Measurements from ENCODE around the gene SERGEF. TPM values are rescaled to one million over a fixed set of nuclear protein-coding genes. Genes with fewer than 3 reads are reported as not detected.

The SERGEF gene
- total and polyA plus RNA-seq, 2 of the 4 experiments (the other 2 are of a cell fraction) = 12.2 to 18.1 TPM

GRCh38 chr11:17898782-17899181 lies 114.1 kb downstream of the SERGEF start:
- no peak overlapping the region for H3K23ac ChIP-seq (ENCODE audit: low read depth, low read length)
- no peak overlapping the region for H3K18ac ChIP-seq (ENCODE audit: low read depth, low read length)
- H2BK15ac ChIP-seq (ENCODE audit: low read depth, low read length) = no peak overlapping the region
- no peaks in the 10 kb centered on the region for H3K9me3 ChIP-seq (ENCODE audit: control insufficient read depth, insufficient read depth, low read length)
- no peak overlapping the region for H3K4ac ChIP-seq (ENCODE audit: low read depth, low read length)
- no peak overlapping the region for H3K56ac ChIP-seq (ENCODE audit: extremely low read depth, insufficient read depth, low read length)
- H3K4me1 ChIP-seq (ENCODE audit: control insufficient read depth, insufficient read depth, low read length) = peaks cover 2% of the 10 kb centered on the region; the same call in 1 of the 2 replicates
- H3K9ac ChIP-seq (ENCODE audit: low read depth, low read length) = no peak overlapping the region
- no peak overlapping the region for H2AFZ ChIP-seq (replicated peaks; ENCODE audit: low read length, poor library complexity)
- DNase-seq (no peak), ATAC-seq (ENCODE audit: low read depth) (no peak)
- dilution Hi-C loops (cut with HindIII; ENCODE audit: low sequenced_read_pairs, unreplicated experiment) = no loop called here
- in situ Hi-C loops (cut with MboI; ENCODE audit: low sequenced_read_pairs) = no loop called here
- H3K36me3 ChIP-seq (ENCODE audit: control insufficient read depth, insufficient read depth, low read length) = no peaks in the 10 kb centered on the region
- H3K4me2 ChIP-seq (ENCODE audit: low read depth, low read length) = no peak overlapping the region
- no peak overlapping the region for H3K4me3 ChIP-seq (ENCODE audit: insufficient read depth, low read depth, low read length)
- no peak overlapping the region for H4K8ac ChIP-seq (ENCODE audit: low read depth in 2 of 2, low read length in 2 of 2)
- H3K27me3 ChIP-seq (ENCODE audit: control insufficient read depth, insufficient read depth, low read length) = no peaks in the 10 kb centered on the region
- H4K91ac ChIP-seq (ENCODE audit: insufficient read depth, low read depth, low read length) = no peak overlapping the region
- no TSS peak for BruUV-seq (replicated peaks)
- ChIA-PET CTCF (interaction anchor here (0.6 kb wide), 1 partner anchor 34 kb away, joined by 3 read pairs; no protein-coding TSS in a partner anchor), POLR2A (ENCODE audit: unreplicated experiment) (no interaction called here)
- no peak overlapping the region for H2BK5ac ChIP-seq (ENCODE audit: low read depth, low read length, poor library complexity, severe bottlenecking)
- no peak overlapping the region for H2AK5ac ChIP-seq (ENCODE audit: low read depth, low read length)
- H3K79me1 ChIP-seq (ENCODE audit: low read depth in 1 of 2, low read length in 2 of 2) = no peaks in the 10 kb centered on the region
- H3K14ac ChIP-seq (replicated peaks; ENCODE audit: low read depth, low read length) = no peak overlapping the region
- no peak overlapping the region for H4K5ac ChIP-seq (ENCODE audit: low read depth, low read length)
- WGBS, 2 experiments (ENCODE audit: extremely low coverage in 2 of 2, insufficient read length in 1 of 2) = no CpG with 5 or more reads among the region's 3 CpGs
- no peaks in the 10 kb centered on the region for H4K20me1 ChIP-seq (ENCODE audit: insufficient read depth, low read length)
- H3K27ac ChIP-seq (ENCODE audit: insufficient read depth, low read length) = no peak overlapping the region
- no peaks in the 10 kb centered on the region; the same call in 1 of the 2 replicates for H3K9me1 ChIP-seq (ENCODE audit: insufficient read depth, low read length)
- TF ChIP-seq USF2 (IDR thresholded peaks at IDR 0.05; ENCODE audit: low read depth, low read length) (no peak), SMC3 (IDR thresholded peaks at IDR 0.05; ENCODE audit: low read depth, low read length) (no peak), CHD1 (IDR thresholded peaks at IDR 0.05; ENCODE audit: low read depth, low read length) (no peak), BHLHE40 (IDR thresholded peaks at IDR 0.05; ENCODE audit: low read depth, low read length) (no peak), CEBPB (IDR thresholded peaks at IDR 0.05; ENCODE audit: low read depth, low read length) (no peak), NFE2L2 (IDR thresholded peaks at IDR 0.05; ENCODE audit: low read depth, low read length) (no peak), MAZ (IDR thresholded peaks at IDR 0.05; ENCODE audit: borderline replicate concordance, low read depth, low read length) (no peak), RFX5 (IDR thresholded peaks at IDR 0.05; ENCODE audit: low read depth, low read length) (no peak), MAFK (IDR thresholded peaks at IDR 0.05; ENCODE audit: low read depth, low read length) (no peak), FOS (IDR thresholded peaks at IDR 0.05; ENCODE audit: low read depth, low read length) (no peak), RCOR1 (IDR thresholded peaks at IDR 0.05; ENCODE audit: insufficient replicate concordance, low read length) (no peak), RAD21 (IDR thresholded peaks at IDR 0.05; ENCODE audit: low read length) (no peak), MXI1 (IDR thresholded peaks at IDR 0.05; ENCODE audit: borderline replicate concordance, low read depth, low read length) (no peak)
- TF ChIP-seq, protein P1, sequence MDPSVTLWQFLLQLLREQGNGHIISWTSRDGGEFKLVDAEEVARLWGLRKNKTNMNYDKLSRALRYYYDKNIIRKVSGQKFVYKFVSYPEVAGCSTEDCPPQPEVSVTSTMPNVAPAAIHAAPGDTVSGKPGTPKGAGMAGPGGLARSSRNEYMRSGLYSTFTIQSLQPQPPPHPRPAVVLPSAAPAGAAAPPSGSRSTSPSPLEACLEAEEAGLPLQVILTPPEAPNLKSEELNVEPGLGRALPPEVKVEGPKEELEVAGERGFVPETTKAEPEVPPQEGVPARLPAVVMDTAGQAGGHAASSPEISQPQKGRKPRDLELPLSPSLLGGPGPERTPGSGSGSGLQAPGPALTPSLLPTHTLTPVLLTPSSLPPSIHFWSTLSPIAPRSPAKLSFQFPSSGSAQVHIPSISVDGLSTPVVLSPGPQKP (IDR thresholded peaks at IDR 0.05; ENCODE audit: borderline replicate concordance, low read depth, low read length) = no peak
- TF ChIP-seq, protein P2, sequence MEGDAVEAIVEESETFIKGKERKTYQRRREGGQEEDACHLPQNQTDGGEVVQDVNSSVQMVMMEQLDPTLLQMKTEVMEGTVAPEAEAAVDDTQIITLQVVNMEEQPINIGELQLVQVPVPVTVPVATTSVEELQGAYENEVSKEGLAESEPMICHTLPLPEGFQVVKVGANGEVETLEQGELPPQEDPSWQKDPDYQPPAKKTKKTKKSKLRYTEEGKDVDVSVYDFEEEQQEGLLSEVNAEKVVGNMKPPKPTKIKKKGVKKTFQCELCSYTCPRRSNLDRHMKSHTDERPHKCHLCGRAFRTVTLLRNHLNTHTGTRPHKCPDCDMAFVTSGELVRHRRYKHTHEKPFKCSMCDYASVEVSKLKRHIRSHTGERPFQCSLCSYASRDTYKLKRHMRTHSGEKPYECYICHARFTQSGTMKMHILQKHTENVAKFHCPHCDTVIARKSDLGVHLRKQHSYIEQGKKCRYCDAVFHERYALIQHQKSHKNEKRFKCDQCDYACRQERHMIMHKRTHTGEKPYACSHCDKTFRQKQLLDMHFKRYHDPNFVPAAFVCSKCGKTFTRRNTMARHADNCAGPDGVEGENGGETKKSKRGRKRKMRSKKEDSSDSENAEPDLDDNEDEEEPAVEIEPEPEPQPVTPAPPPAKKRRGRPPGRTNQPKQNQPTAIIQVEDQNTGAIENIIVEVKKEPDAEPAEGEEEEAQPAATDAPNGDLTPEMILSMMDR (conservative IDR thresholded peaks at IDR 0.05; ENCODE audit: low read depth, low read length) = no peak
- H2AK9ac ChIP-seq (replicated peaks; ENCODE audit: low read depth, low read length, poor library complexity) = no peak overlapping the region
- H2BK120ac ChIP-seq (ENCODE audit: low read depth, low read length) = no peak overlapping the region
- intact Hi-C loops (cut with micrococcal nuclease) = no loop called here
- no peak overlapping the region for H2BK20ac ChIP-seq (ENCODE audit: low read depth, low read length)

Measured in IMR-90 (cell line).